Activated CD8-positive, alpha-beta memory T cell treated with anti-CD3 and anti-CD28 coated beads, Interleukin-2, amount 50 U/mL, for 1 hour (primary cell): ENCODE measurements around the gene ATP2B2.

ENCODE experiments used
- DNase-seq: peaks from one replicate; pipeline ENCODE4 v3.0.0-alpha.2; 2020; ENCODE audit errors: extremely low read depth

The ATP2B2 gene

GRCh38 chr3:10530241-10530640, 24.9 kb upstream of the ATP2B2 start:
- no peak for DNase-seq

- DNase-seq = no peak
Measured at GRCh38 chr3:10529809-10530208, 24.4 kb upstream of the ATP2B2 start.

GRCh38 chr3:10528046-10528445, 22.7 kb upstream of the ATP2B2 start:
- DNase-seq = no peak

GRCh38 chr3:10527295-10528001, 22.1 kb upstream of the ATP2B2 start:
- no peak for DNase-seq

GRCh38 chr3:10526366-10526765, 21.0 kb upstream of the ATP2B2 start:
- DNase-seq = no peak

GRCh38 chr3:10524799-10525301, 19.5 kb upstream of the ATP2B2 start:
- no peak for DNase-seq

- no peak for DNase-seq
Measured at GRCh38 chr3:10524270-10524669, 18.9 kb upstream of the ATP2B2 start.

GRCh38 chr3:10523561-10523960, 18.2 kb upstream of the ATP2B2 start:
- no peak for DNase-seq

- no peak for DNase-seq
Measured at GRCh38 chr3:10522646-10523303, 17.4 kb upstream of the ATP2B2 start.

GRCh38 chr3:10521772-10522441, 16.5 kb upstream of the ATP2B2 start:
- DNase-seq = no peak

DNA sequence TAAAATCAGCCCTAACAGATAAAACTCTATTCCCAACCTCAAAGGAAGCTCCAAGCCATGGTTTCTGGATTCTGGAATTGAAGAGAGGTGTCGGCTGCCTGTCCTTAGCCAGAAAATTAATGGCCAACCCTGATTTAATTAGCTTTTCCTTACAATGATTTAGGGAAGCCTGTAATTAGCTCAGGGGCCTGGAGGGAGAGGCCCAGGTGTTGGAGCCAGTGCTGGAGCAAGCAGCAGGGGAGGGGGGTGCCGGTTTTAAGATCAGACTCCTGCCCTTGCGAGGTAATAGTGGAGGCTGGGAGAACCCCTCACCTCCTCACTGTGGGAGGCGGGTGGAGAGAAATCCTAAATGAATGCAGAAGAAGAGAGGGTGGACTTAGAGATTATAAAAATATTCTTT, 14.7 kb upstream of the ATP2B2 start:
- DNase-seq = no peak

GRCh38 chr3:10519236-10519635, 13.8 kb upstream of the ATP2B2 start:
- no peak for DNase-seq

DNA sequence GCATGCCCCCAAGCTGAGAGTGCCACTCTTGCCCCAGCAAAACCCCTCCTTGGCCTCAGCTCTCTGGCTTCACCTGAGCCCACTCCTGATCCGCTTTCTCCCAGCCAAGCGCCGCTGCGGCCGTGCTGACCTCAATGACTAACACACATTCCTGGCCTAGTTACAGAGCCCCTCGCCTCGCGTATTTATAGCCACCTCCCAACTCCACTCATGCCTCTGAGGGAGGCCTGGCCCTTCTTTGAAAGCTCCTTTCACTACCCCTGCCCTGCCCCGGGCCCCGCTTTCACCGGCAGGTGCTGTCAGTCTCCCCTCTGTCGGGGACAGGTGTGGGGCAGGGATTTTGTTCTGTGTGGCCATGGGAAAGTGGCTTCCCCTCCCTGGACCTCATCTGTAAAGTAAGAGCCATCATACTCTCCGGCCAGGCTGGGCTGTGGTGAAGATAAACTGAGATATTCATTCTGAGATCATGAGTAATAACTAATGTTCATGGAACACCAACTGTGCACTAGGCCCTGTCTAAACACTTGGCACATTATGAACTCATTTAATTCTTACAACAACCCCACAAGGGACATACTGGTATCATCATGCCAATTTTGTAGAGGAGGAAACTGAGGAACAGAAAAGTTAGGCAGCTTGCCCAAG, 13.2 kb upstream of the ATP2B2 start:
- no peak for DNase-seq

GRCh38 chr3:10517627-10518026, 12.2 kb upstream of the ATP2B2 start:
- no peak for DNase-seq

DNA sequence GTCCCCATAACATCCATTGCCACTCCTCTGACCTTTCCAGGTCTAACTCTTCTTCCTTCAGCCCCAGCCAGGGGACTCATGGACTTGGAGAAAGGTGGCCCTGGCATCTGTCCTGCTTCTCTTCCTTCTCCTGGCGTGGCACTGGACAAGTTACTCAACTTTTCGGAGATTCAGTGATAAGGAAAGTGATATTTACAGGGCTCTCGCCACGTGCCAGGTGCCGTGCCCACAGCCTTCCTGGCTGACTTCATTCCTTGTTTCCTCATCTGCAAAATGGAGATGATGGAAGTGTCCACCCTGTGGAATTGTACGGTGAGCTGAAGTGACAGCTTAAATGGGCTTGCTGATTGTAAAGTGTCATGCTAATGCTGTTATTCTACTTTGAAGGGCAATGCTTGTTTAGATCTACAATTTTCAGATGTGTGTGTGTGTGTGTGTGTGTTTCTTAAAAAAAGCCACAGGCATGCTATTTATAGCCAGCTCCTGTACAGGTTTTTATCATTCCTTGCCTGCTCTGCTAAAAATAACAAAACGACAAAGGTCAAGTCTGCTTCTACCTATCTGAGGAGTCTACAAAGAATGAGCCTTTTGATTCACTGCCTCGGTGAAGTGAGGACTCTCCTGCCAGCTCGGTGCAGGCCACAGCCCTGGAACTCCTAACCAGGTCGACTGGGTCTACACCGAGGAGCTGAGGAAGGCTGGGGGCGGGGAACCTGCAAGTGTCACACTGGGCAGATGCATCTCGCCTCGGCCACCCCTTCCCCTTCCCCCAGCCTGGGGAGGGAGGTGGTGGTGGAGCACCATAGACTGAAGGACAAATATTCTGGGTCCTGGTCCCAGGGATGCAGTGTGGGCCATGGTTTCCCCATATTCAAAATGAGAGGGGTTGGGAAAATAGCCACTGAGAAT, 11.4 kb upstream of the ATP2B2 start:
- DNase-seq = no peak

- DNase-seq = no peak
Measured at GRCh38 chr3:10515884-10516495, 10.6 kb upstream of the ATP2B2 start.

- DNase-seq = no peak
Measured at GRCh38 chr3:10515396-10515795, 10.0 kb upstream of the ATP2B2 start.

DNA sequence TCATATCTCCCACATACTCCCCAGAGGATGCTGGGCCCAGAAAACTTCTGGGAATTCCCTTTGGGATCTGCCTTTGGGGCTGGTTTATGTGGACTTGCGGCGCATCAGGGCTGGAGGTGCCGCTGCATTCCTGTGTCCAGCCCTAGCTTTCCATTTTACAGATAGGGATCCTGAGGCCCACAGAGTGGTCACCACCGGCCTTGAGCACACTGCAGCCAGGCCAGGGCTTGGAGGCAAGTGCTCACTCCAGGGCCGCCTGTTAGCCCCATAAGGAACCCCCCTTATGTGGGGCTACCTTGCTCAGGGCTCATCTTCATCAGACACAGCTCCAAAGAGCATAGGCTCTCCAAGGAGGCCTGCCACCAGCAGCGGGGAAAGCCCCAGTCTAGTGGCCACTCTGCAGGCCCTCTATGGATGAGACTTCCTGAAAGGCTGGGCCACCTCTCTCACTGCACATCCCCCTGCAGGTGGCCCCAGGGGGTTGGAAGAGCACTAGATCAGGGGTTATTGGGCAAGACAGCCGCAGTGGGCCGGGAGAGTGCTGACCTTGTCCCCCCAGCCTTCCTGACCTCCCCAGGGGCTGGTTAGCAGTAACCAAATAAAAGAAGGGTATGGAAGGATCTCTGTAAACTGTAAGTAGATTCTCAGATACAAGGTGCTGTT, 9.2 kb upstream of the ATP2B2 start:
- no peak for DNase-seq

DNA sequence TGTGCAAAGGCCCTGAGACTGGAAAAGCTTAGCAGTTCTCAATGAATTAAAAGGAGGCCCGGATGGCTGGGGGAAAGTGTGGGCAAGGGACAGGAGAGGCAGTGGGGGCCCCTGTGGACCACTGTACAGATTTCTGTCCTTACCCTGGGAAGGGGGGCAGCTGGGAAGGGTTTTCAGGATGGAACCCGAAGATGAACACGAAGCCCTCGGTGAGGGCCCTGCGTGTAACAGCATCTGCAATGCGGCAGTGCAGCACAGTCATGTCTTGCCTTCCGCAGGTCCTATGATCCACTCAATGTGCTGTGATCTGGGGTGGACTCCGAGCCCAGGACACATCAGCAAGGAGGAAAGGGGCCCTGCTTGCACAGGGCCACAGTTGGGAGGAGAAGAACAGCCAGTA, 7.9 kb upstream of the ATP2B2 start:
- DNase-seq = no peak

DNA sequence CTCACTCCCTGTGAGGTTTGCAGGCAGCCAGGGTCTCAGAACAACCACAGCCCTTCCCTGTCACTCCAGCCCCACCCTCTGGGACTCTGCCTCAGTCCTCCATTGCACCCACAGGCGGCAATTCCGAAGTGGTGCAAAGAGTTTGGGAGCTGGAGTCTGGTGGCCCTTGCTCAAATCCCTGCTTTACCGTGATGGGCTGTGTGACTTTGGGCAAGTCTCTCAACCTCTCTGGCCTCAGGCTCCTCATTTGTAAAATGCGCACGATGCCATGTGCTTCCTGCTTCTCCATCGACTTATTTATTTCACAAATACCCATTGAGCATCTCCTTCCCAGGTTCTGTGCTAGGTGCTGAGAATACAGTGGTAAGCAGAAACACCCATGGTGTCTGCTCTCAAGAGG, 7.3 kb upstream of the ATP2B2 start:
- DNase-seq = no peak
